ENCODE data around the gene LTK. TPM values are rescaled to one million over a fixed set of nuclear protein-coding genes. Genes with fewer than 3 reads are reported as not detected.

The LTK gene
- total RNA-seq, 1 experiment from 2014 or later, result 9.2 TPM

DNA sequence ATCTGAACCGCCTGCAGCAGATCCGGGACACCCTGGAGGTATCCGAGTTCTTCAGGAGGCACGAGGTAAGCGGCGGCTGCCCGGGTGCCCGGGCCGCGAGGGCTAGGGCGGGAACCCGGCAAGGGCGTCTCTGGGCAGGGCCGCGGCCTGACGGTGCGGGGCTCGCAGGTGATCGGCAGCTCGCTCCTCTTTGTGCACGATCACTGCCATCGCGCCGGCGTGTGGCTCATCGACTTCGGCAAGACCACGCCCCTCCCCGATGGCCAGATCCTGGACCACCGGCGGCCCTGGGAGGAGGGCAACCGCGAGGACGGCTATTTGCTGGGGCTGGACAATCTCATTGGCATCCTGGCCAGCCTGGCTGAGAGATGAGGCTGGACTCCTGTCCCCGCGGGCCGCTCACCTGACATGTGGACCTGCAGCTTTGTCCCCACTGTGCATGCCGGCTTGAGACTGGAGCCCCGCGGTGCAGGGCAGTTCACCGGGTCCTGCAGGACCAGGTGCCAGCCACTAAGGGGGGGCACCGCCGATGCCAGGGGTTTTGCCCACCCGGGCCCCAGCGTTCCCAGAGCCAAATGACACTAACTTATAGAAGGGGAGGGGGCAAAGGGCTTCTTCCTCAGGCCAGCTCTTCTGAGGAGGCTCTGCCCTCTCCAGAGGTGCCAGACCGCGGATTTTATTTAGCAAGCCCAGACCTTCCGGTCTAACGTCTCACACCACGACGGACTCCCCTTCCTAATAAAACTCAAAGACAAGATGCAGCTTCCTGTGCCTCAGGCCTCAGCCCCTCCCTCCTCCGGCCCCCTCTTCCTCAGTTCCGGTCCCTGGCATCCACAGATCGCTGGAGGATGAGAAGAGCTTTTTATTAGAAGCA, 10.6 kb downstream of the LTK start (continued):
- TF ChIP-seq, protein P1, sequence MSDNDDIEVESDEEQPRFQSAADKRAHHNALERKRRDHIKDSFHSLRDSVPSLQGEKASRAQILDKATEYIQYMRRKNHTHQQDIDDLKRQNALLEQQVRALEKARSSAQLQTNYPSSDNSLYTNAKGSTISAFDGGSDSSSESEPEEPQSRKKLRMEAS (IDR thresholded peaks at IDR 0.05), result no peak
- TF ChIP-seq ZFX (IDR thresholded peaks at IDR 0.05) (no peak), ZNF274 (IDR thresholded peaks at IDR 0.05; ENCODE audit: low read depth, low read length) (no peak), CTCF (IDR thresholded peaks at IDR 0.05 in 2 of 3, conservative IDR thresholded peaks at IDR 0.05 in 1 of 3; ENCODE audit: borderline replicate concordance in 1 of 3, insufficient read depth in 1 of 3, low read depth in 2 of 3, low read length in 2 of 3) (no peak), POLR2A (IDR thresholded peaks at IDR 0.05; ENCODE audit: borderline replicate concordance, extremely low read depth, insufficient read depth, insufficient read length) (no peak), SRF (IDR thresholded peaks at IDR 0.05; ENCODE audit: low read depth) (no peak), FOSL1 (IDR thresholded peaks at IDR 0.05; ENCODE audit: low read depth) (no peak), JUND (IDR thresholded peaks at IDR 0.05) (no peak), ELF1 (IDR thresholded peaks at IDR 0.05; ENCODE audit: borderline replicate concordance, low read depth) (no peak)

- Histone ChIP-seq H3K4me2 (ENCODE audit: low read length) (no peak overlapping the region), H3K9me3 (ENCODE audit: control insufficient read depth in 1 of 2, insufficient read depth in 1 of 2, low read depth in 1 of 2, low read length in 2 of 2) (no peaks in the 10 kb centered on the region), H2AFZ (ENCODE audit: low read depth, low read length, poor library complexity, severe bottlenecking) (no peak overlapping the region), H3K4me1 (ENCODE audit: control insufficient read depth in 1 of 2, insufficient read depth in 2 of 2, low read length in 2 of 2) (no peaks in the 10 kb centered on the region; a peak in 1 of 4 replicates), H3K79me2 (ENCODE audit: insufficient read depth, low read length) (no peaks in the 10 kb centered on the region), H3K27me3 (ENCODE audit: insufficient read depth, low read length) (no peaks in the 10 kb centered on the region), H3K9ac (ENCODE audit: low read length) (no peak overlapping the region), H3K4me3 (replicated peaks in 1 of 2; ENCODE audit: low read depth in 1 of 2, low read length in 2 of 2) (no peak overlapping the region), H3K36me3 (ENCODE audit: control insufficient read depth in 1 of 2, insufficient read depth in 2 of 2, low read length in 2 of 2) (no peaks in the 10 kb centered on the region; a peak in 1 of 4 replicates), H3K27ac (ENCODE audit: low read depth, low read length) (no peak overlapping the region), H4K20me1 (ENCODE audit: insufficient read depth) (no peaks in the 10 kb centered on the region), H3K9me2 (ENCODE audit: insufficient read depth) (no peaks in the 10 kb centered on the region)
- CTCF ChIA-PET, result no interaction called here
- POLR2A ChIA-PET, result no interaction called here
- intact Hi-C loops (cut with micrococcal nuclease), result no loop called here
- RAD21 ChIA-PET (ENCODE audit: low non-redundant PET in 1 of 2, low total read pairs in 2 of 2, uncharacterized antibody in 2 of 2, unreplicated experiment in 2 of 2), result no interaction called here
- no peak for DNase-seq (ENCODE audit: low read depth, low spot score)
- no peak for ATAC-seq
- no TSS peak for BruUV-seq (replicated peaks)
- TF ChIP-seq ZBTB33 (IDR thresholded peaks at IDR 0.05; ENCODE audit: extremely low read depth, insufficient replicate concordance, low read length) (no peak), RAD21 (IDR thresholded peaks at IDR 0.05; ENCODE audit: low read depth) (no peak), EZH2phosphoT487 (IDR thresholded peaks at IDR 0.05; ENCODE audit: borderline replicate concordance) (no peak), CEBPB (IDR thresholded peaks at IDR 0.05; ENCODE audit: low read depth) (no peak), CTCF (IDR thresholded peaks at IDR 0.05 in 2 of 3, conservative IDR thresholded peaks at IDR 0.05 in 1 of 3; ENCODE audit: borderline replicate concordance in 1 of 3, insufficient read depth in 1 of 3, low read depth in 2 of 3, low read length in 2 of 3) (no peak), CBX3 (IDR thresholded peaks at IDR 0.05; ENCODE audit: low read depth) (no peak), EZH2 (IDR thresholded peaks at IDR 0.05) (no peak), JUND (IDR thresholded peaks at IDR 0.05) (no peak), ZNF274 (IDR thresholded peaks at IDR 0.05; ENCODE audit: low read depth, low read length) (no peak)
- TF ChIP-seq, protein P1 (IDR thresholded peaks at IDR 0.05), result no peak
Measured at GRCh38 chr15:41501931-41502794, 11.5 kb downstream of the LTK start.

Measured in HCT116 (cell line).